Measurements from ENCODE around the gene SVIL. TPM values are rescaled to one million over a fixed set of nuclear protein-coding genes. Genes with fewer than 3 reads are reported as not detected.

The SVIL gene
- total and polyA plus RNA-seq, 2 donors (not counting 1 experiment from before 2014, with no cell fraction given), result 0.74 to 0.88 TPM

- intact Hi-C loops (cut with micrococcal nuclease), result loop anchor here (5.0 kb wide), 1 partner anchor 929 kb away; no protein-coding TSS in a partner anchor
- H3K9me3 ChIP-seq (ENCODE audit: control extremely low read depth in 1 of 3, control insufficient read depth in 2 of 3, insufficient read depth in 1 of 3, low read length in 2 of 3), result no peaks in the 10 kb centered on the region
- no peaks in the 10 kb centered on the region for H3K36me3 ChIP-seq (replicated peaks in 1 of 2; ENCODE audit: control extremely low read depth in 1 of 2, control insufficient read depth in 1 of 2, extremely low read depth in 1 of 2, insufficient read depth in 2 of 2, low read length in 1 of 2)
- WGBS (ENCODE audit: insufficient coverage), result 100% methylated on average over 1 of the region's 2 CpGs
- CTCF ChIA-PET, result interaction anchor here (0.9 to 1.7 kb wide), 3 partner anchors 8 to 14 kb away, joined by 3 to 6 read pairs (median 4); no protein-coding TSS in a partner anchor
- no peaks in the 10 kb centered on the region for H4K20me1 ChIP-seq (ENCODE audit: control insufficient read depth, insufficient read depth, low read length, poor library complexity, severe bottlenecking)
- no peak overlapping the region for H2AFZ ChIP-seq (ENCODE audit: insufficient read depth, low read depth, low read length, poor library complexity, severe bottlenecking)
- no peaks in the 10 kb centered on the region for H3K9me3 Mint-ChIP-seq (ENCODE audit: insufficient read depth)
- ATAC-seq (ENCODE audit: low read depth) (no peak), DNase-seq (peak; percentile 6)
- no peak overlapping the region for H3K9ac ChIP-seq (ENCODE audit: low read length)
- peaks cover 2% of the 10 kb centered on the region for H3K27me3 Mint-ChIP-seq
- POLR2A ChIA-PET, result no interaction called here
- no peak overlapping the region for H3K27ac ChIP-seq (ENCODE audit: low read length in 2 of 2)
- H3K27me3 ChIP-seq (replicated peaks in 1 of 4; ENCODE audit: control extremely low read depth in 1 of 4, control insufficient read depth in 3 of 4, insufficient read depth in 4 of 4, low read length in 3 of 4), result no peaks in the 10 kb centered on the region
- H3K4me2 ChIP-seq (replicated peaks; ENCODE audit: low read depth, low read length, poor library complexity, severe bottlenecking), result no peak overlapping the region
- H3K27ac Mint-ChIP-seq, result no peak overlapping the region
- no peaks in the 10 kb centered on the region for H3K79me2 ChIP-seq (ENCODE audit: control insufficient read depth, insufficient read depth, low read length)
- no peak overlapping the region for H3K4me3 Mint-ChIP-seq
- TF ChIP-seq, protein P1, sequence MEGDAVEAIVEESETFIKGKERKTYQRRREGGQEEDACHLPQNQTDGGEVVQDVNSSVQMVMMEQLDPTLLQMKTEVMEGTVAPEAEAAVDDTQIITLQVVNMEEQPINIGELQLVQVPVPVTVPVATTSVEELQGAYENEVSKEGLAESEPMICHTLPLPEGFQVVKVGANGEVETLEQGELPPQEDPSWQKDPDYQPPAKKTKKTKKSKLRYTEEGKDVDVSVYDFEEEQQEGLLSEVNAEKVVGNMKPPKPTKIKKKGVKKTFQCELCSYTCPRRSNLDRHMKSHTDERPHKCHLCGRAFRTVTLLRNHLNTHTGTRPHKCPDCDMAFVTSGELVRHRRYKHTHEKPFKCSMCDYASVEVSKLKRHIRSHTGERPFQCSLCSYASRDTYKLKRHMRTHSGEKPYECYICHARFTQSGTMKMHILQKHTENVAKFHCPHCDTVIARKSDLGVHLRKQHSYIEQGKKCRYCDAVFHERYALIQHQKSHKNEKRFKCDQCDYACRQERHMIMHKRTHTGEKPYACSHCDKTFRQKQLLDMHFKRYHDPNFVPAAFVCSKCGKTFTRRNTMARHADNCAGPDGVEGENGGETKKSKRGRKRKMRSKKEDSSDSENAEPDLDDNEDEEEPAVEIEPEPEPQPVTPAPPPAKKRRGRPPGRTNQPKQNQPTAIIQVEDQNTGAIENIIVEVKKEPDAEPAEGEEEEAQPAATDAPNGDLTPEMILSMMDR (IDR thresholded peaks at IDR 0.05), result peak; percentile 54
- no peak for TF ChIP-seq EZH2 (IDR thresholded peaks at IDR 0.05; ENCODE audit: borderline replicate concordance, insufficient read depth, low read depth, low read length, poor library complexity, severe bottlenecking)
- H3K4me1 Mint-ChIP-seq, result peaks cover 6% of the 10 kb centered on the region
- H3K4me1 ChIP-seq (ENCODE audit: control insufficient read depth in 2 of 2, insufficient read depth in 2 of 2, low read length in 2 of 2), result peaks cover 5 to 6% of the 10 kb centered on the region in 2 donors
- H3K4me3 ChIP-seq (ENCODE audit: control extremely low read depth in 1 of 5, extremely low read depth in 1 of 5, insufficient read depth in 1 of 5, low read depth in 2 of 5, low read length in 4 of 5), result no peak overlapping the region
These were observed 43.7 kb downstream of the SVIL start for GRCh38 chr10:29590915-29591650.
